Ovary (tissue), 9 donors: ENCODE data around the gene CERS6. TPM values are rescaled to one million over a fixed set of nuclear protein-coding genes. Genes with fewer than 3 reads are reported as not detected.

ENCODE experiments used
- DNase-seq, 5 donors: peaks; one replicate each; pipeline ENCODE4 v3.0.0-alpha.2; 2019 to 2020
- H3K27ac ChIP-seq, 2 donors: fragments of 200-600 bp; one replicate each; pipeline versions ENCODE4 v1.5.1 to v1.8.0; 2019 to 2022
- H3K27me3 ChIP-seq: fragments of 200-600 bp; one replicate; pipeline ENCODE4 v1.8.0; 2022
- H3K36me3 ChIP-seq: fragments of 200-600 bp; sonication (generic); one replicate; pipeline ENCODE4 v1.5.1; 2019
- H3K4me1 ChIP-seq: one replicate; pipeline ENCODE4 v1.8.1; 2013; ENCODE audit warnings: mild to moderate bottlenecking, moderate library complexity; ENCODE audit not compliant: insufficient read depth
- H3K4me3 ChIP-seq: fragments of 200-600 bp; sonication (generic); one replicate; pipeline ENCODE4 v1.5.1; 2017
- H3K9me3 ChIP-seq, 2 donors: fragments of 200-600 bp in 1 of 2; sonication (generic) in 1 of 2; one replicate each; pipeline versions ENCODE4 v1.5.1 to v1.8.1; 2013 to 2019; ENCODE audit warnings: mild to moderate bottlenecking in 1 of 2, moderate library complexity in 1 of 2
- CTCF ChIP-seq, 3 donors: fragments of 450-650 bp in 2 of 3; fragments of 200-600 bp in 1 of 3; IDR thresholded peaks; one replicate each; pipeline versions ENCODE4 v1.5.1 to v1.8.0; 2016 to 2022; ENCODE audit warnings: antibody characterized with exemption in 3 of 3, mild to moderate bottlenecking in 1 of 3
- EP300 ChIP-seq: sonication (generic); formaldehyde crosslinking; IDR thresholded peaks from one replicate; pipeline ENCODE4 v1.6.1; 2017; ENCODE audit warnings: antibody characterized with exemption
- POLR2A ChIP-seq: fragments of 450-650 bp; IDR thresholded peaks from one replicate; pipeline ENCODE4 v1.6.1; 2017; ENCODE audit warnings: antibody characterized with exemption, mild to moderate bottlenecking, moderate library complexity
- WGBS, 3 donors: extraction: QIAGEN DNeasy Blood & Tissue Kit in 1 of 3; methylation state at CpG; one replicate each; pipeline versions ENCODE4 v1.1.5 to v1.1.7; 2013 to 2017; 5-methylcytosine and 5-hydroxymethylcytosine counted together
- intact Hi-C, 4 donors: fragments of 100-400 bp; cut with DNase I; formaldehyde crosslinking; loops; one replicate each; pipeline versions ENCODE4 v1.11.0 to v1.15.1; 2022 to 2023
- polyA plus RNA-seq, 2 donors: library from polyadenylated mRNA; stranded (reverse); fragments of 200-250 nt in 1 of 2; fragments of 350-450 nt in 1 of 2; fragmentation: Illumina TruSeq in 1 of 2; extraction: RNeasy Lipid Tissue Mini Kit (QIAGEN cat#74804) in 1 of 2; gene quantifications; one replicate each; pipeline ENCODE4 v1.2.3, GENCODE V29; 2013 to 2014
- total RNA-seq, 7 donors: library from RNA; depleted of rRNA in 2 of 7; stranded (reverse); fragments of >200 nt in 2 of 7; fragmentation: NEBNext Ultra II Directional in 3 of 7; extraction: Animal tissue kit (Norgen Biotek cat#: 25700) in 3 of 7; gene quantifications; one replicate each; pipeline versions ENCODE4 v1.1.0 to v1.2.4, GENCODE V29; 2016 to 2023
- donor health status: DM: no; HTN: no; CAD: no; lungs with moderate emphysema.
- donor health status: DM: no; HTN: no; CAD: no.
- donor health status: Bipolar disorder and iron deficiency.
- donor health status: DM: yes; HTN: yes; CAD: no.
- donor health status: DM: no; HTN: no; CAD: no.
- donor health status: DM: yes; HTN: yes; CAD: no.

Gene CERS6
- total and polyA plus RNA-seq, 9 donors = 11.5 to 30.8 (median 24.9) TPM

GRCh38 chr2:168559187-168559586, 103.1 kb downstream of the CERS6 start:
- Histone ChIP-seq H3K4me3 (no peak overlapping the region), H3K4me1 (peaks cover 3% of the 10 kb centered on the region), H3K27ac (no peak overlapping the region), H3K36me3 (no peaks in the 10 kb centered on the region), H3K9me3 (no peaks in the 10 kb centered on the region), H3K27me3 (no peaks in the 10 kb centered on the region)
- WGBS, 3 donors = 65 to 78% (median 72%) methylated on average over 2 of the region's 2 CpGs
- no peak for DNase-seq
- TF ChIP-seq EP300 = no peak
- no peak for TF ChIP-seq POLR2A
- no peak for TF ChIP-seq CTCF (IDR thresholded peaks at IDR 0.05)
- intact Hi-C loops = no loop called here

- 41 to 71% (median 45%) methylated on average over 7 of the region's 7 CpGs for WGBS, 3 donors
- Histone ChIP-seq H3K4me3 (no peak overlapping the region), H3K27me3 (no peaks in the 10 kb centered on the region), H3K27ac (no peak overlapping the region), H3K4me1 (peaks cover 3% of the 10 kb centered on the region), H3K36me3 (no peaks in the 10 kb centered on the region), H3K9me3 (no peaks in the 10 kb centered on the region)
- intact Hi-C loops = no loop called here
- no peak for DNase-seq
- TF ChIP-seq CTCF (IDR thresholded peaks at IDR 0.05) (peak in 1 of 3 donors; percentile 12), POLR2A (no peak), EP300 (no peak)
Observed at GRCh38 chr2:168560817-168561499, 104.9 kb downstream of the CERS6 start.

- no peak overlapping the region for H3K27ac ChIP-seq
- no peak for DNase-seq
- H3K4me1 ChIP-seq = peaks cover 3% of the 10 kb centered on the region
- no peak for TF ChIP-seq EP300
- TF ChIP-seq POLR2A = no peak
- TF ChIP-seq CTCF (IDR thresholded peaks at IDR 0.05) = no peak
- H3K9me3 ChIP-seq = no peaks in the 10 kb centered on the region
- intact Hi-C loops = no loop called here
- no peaks in the 10 kb centered on the region for H3K27me3 ChIP-seq
- no peaks in the 10 kb centered on the region for H3K36me3 ChIP-seq
- H3K4me3 ChIP-seq = no peak overlapping the region
- 67 to 77% (median 73%) methylated on average over 6 of the region's 6 CpGs for WGBS, 3 donors
Observed at GRCh38 chr2:168561991-168562390, 105.9 kb downstream of the CERS6 start.

GRCh38 chr2:168562971-168563370, 106.9 kb downstream of the CERS6 start:
- intact Hi-C loops = no loop called here
- H3K9me3 ChIP-seq = no peaks in the 10 kb centered on the region
- DNase-seq = no peak
- no peaks in the 10 kb centered on the region for H3K36me3 ChIP-seq
- peaks cover 3% of the 10 kb centered on the region for H3K4me1 ChIP-seq
- H3K27me3 ChIP-seq = no peaks in the 10 kb centered on the region
- 89 to 100% (median 99%) methylated on average over 1 of the region's 1 CpG for WGBS, 3 donors
- no peak overlapping the region for H3K27ac ChIP-seq
- H3K4me3 ChIP-seq = no peak overlapping the region
- no peak for TF ChIP-seq EP300
- no peak for TF ChIP-seq POLR2A
- TF ChIP-seq CTCF (IDR thresholded peaks at IDR 0.05) = no peak
